ENCODE measurements around the gene TMEM167B.

DNA sequence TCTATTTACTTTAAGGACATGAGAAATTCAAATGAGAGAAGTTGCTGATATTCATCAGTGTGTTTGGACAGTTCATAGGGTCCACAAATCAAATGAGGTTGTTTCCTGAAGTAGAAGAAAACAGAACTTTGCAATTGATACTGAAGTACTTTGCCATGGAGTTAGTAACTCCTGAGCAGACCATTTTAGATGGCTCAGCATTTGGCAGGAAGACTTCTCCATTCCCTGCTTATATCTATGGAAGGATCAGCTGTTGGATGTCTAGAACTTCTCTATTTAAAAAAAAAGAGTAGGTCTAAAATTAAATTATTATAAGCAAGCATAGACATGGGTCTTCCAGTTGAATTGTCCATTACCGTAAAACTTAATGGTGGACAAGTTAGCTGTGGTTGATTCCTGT lies 5.1 kb downstream of the TMEM167B start:
- TF ChIP-seq, protein P1, sequence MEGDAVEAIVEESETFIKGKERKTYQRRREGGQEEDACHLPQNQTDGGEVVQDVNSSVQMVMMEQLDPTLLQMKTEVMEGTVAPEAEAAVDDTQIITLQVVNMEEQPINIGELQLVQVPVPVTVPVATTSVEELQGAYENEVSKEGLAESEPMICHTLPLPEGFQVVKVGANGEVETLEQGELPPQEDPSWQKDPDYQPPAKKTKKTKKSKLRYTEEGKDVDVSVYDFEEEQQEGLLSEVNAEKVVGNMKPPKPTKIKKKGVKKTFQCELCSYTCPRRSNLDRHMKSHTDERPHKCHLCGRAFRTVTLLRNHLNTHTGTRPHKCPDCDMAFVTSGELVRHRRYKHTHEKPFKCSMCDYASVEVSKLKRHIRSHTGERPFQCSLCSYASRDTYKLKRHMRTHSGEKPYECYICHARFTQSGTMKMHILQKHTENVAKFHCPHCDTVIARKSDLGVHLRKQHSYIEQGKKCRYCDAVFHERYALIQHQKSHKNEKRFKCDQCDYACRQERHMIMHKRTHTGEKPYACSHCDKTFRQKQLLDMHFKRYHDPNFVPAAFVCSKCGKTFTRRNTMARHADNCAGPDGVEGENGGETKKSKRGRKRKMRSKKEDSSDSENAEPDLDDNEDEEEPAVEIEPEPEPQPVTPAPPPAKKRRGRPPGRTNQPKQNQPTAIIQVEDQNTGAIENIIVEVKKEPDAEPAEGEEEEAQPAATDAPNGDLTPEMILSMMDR (IDR thresholded peaks at IDR 0.05; ENCODE audit: insufficient read depth, low read length, poor library complexity, severe bottlenecking): no peak
- TF ChIP-seq EZH2phosphoT487 (conservative IDR thresholded peaks at IDR 0.05; ENCODE audit: low read length): no peak

All from SU-DHL-6 (cell line).